H54 (cell line): ENCODE measurements around the gene ADAM11.

ENCODE experiments used
- DNase-seq: peaks from one replicate; pipeline ENCODE4 v3.0.0; 2011; ENCODE audit warnings: low spot score, mixed read lengths; ENCODE audit not compliant: insufficient read length
- FAIRE-seq: peaks from 3 replicates; lab custom pipeline; 2011; peaks lifted over from hg19 to GRCh38; lab: Jason Lieb, UNC
- POLR2A ChIP-seq: IDR thresholded peaks from 2 replicates; pipeline ENCODE4 v1.6.1; 2011; ENCODE audit warnings: low read depth, mild to moderate bottlenecking, low read length

The ADAM11 gene

DNA sequence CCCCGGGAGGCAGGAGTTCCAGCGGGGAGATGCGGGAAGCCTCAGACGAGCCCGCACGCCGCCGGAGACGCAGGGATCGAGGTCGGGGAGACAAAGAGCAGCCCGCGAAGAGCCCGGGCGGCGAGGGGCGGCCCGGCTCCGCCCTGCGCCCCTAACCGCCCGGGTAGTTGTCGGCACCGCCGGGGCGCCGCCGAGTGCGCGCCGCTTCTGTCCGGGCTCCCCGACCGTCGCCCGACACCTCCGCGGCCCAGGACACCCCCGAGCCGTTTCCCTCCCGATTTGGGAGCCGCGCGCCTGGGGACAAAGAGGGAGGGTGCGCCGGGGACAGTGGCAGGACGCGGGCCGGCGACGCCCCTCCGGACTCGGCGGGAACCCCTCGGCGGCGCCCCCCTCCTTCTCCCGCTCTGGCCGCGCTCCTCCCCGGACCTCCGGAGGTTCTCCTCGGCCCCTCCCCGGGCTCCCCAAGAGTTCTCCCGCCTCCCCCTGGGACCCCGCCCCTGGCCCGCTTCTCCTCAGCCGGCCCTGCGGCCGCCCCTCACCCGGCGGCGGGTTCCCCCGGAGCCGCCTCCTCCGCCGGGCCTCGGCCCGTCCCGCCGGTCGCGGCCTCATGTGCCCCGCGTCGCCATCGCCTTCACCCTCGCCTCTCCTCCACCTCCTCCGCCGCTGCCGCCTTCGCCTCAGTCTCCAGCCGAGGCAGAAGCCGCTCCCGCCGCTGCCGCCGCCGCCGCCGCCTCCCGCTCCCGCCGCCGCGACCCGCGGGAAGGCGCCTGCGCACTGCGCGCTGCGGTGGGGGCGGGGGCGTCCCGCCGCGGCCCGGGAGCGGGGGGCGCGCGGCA is 71.0 kb downstream of the ADAM11 start, which contains the start of gene GJC1:
Gene GJC1, minus strand, starts transcription at position 765 of the 836 bp plus-strand sequence. CDS start 24,470 bp downstream, outside the sequence.
- TF ChIP-seq POLR2A, result peak; percentile 84
- DNase-seq (peak; percentile 74), FAIRE-seq (no peak)

DNA sequence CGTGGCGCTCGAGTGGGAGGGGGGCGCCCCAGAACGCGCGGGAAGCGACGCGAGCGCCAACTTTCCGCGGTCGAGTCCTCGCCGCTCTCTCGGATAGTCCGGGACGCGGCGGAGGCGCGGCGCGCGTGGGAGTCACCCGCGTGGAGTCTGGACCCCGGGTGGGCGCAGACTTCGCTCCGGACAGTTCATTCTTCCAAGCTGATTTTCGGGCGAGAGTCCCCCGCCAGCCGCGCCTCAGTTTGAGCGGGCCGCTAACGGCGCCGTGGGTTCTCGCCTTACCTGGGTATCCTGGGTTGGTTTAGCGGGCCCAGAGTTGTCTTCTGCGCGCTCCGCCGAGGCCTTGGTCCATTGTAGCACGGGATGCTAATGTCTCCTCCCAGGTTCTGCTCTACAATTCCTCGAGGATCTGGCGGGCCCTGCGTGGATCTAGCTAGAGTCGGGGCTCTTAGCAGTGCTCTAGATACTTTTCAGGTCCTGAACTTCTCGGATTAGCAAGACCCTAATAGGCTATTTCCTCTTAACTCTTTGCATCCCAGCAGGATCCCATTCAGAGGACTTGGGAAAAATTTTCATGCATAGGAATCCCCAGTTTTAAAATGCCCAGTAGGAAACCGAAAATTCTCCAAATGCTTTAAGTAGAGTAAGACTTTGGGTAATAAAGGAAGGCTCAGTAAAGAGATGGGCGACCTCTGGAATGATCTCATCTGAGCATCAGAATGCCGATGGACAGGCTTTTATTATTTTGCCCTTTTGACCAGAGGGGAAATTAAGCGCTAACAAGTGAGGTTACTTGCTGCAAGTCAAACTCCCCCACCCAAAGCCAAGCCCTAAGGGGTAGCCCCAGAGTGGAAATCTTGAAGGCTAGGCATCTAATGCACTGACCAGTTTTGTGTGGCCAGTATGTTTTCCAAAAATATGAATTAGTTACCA is 71.8 kb downstream of the ADAM11 start:
- DNase-seq, result no peak
- TF ChIP-seq POLR2A, result no peak
- no peak for FAIRE-seq

DNA sequence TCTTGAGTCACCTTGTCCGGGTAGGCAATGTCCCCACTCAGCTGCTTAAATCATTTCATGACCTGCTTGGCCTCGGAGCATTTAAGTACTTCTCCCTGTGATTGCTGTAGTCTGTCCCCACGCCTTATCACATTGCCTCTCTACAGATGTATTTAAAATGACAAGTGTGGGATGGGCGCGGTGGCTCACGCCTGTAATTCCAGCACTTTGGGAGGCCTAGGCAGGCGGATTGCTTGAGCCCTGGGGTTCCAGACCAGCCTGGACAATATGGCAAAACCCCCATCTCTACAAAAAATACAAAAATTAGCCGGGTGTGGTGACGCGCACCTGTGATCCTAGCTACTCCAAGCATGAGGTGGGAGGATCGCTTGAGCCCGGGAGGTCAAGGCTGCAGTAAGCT is 72.6 kb downstream of the ADAM11 start:
- no peak for TF ChIP-seq POLR2A
- DNase-seq (no peak), FAIRE-seq (no peak)
